CD14-positive monocyte (primary cell): ENCODE results near the gene CXorf58. TPM values are rescaled to one million over a fixed set of nuclear protein-coding genes. Genes with fewer than 3 reads are reported as not detected.

Experiments
- DNase-seq, 3 donors: peaks; one replicate each; pipeline ENCODE4 v3.0.0-alpha.2; 2011 to 2022
- H2AFZ ChIP-seq: 2 replicates; pipeline ENCODE4 v1.6.0; 2012; ENCODE audit warnings: mild to moderate bottlenecking, low read depth, low read length, inconsistent platforms; ENCODE audit not compliant: insufficient read depth, poor library complexity, severe bottlenecking
- H3K27ac ChIP-seq, 2 donors: 1 replicate in 1 of 2; 2 replicates in 1 of 2; pipeline ENCODE4 v1.5.1; 2012 to 2013; ENCODE audit warnings: low read length in 2 of 2, control low read depth in 1 of 2, inconsistent platforms in 1 of 2, low read depth in 1 of 2, mild to moderate bottlenecking in 1 of 2
- H3K27me3 ChIP-seq, 2 donors: one replicate each; pipeline versions ENCODE4 v1.6.0 to v1.6.1; 2011 to 2013; ENCODE audit warnings: low read length in 2 of 2; ENCODE audit not compliant: control insufficient read depth in 2 of 2, insufficient read depth in 2 of 2
- H3K36me3 ChIP-seq, 2 donors: replicated peaks in 1 of 2; 1 replicate in 1 of 2; 2 replicates in 1 of 2; pipeline versions ENCODE4 v1.5.1 to v1.6.1; 2012 to 2013; ENCODE audit warnings: low read length in 2 of 2, control low read depth in 1 of 2, inconsistent platforms in 1 of 2, mild to moderate bottlenecking in 1 of 2; ENCODE audit not compliant: insufficient read depth in 2 of 2, control insufficient read depth in 1 of 2
- H3K4me1 ChIP-seq, 2 donors: 1 replicate in 1 of 2; 2 replicates in 1 of 2; pipeline versions ENCODE4 v1.5.1 to v1.6.1; 2012 to 2013; ENCODE audit warnings: low read length in 2 of 2, control low read depth in 1 of 2, inconsistent platforms in 1 of 2, mild to moderate bottlenecking in 1 of 2, moderate library complexity in 1 of 2; ENCODE audit not compliant: insufficient read depth in 2 of 2, control insufficient read depth in 1 of 2
- H3K4me2 ChIP-seq: replicated peaks from 2 replicates; pipeline ENCODE3; 2012; ENCODE audit warnings: low read length, moderate library complexity, mild to moderate bottlenecking; ENCODE audit not compliant: poor library complexity, severe bottlenecking; ENCODE audit errors: extremely low read depth
- H3K4me3 ChIP-seq, 3 experiments: fragments of 200-600 bp in 1 of 3; sonication (generic) in 1 of 3; replicated peaks in 1 of 3; 1 replicate in 2 of 3; 2 replicates in 1 of 3; pipeline ENCODE4 v1.5.1; 2011 to 2013; ENCODE audit warnings: low read length in 3 of 3, mild to moderate bottlenecking in 3 of 3, control low read depth in 2 of 3, low read depth in 2 of 3, inconsistent platforms in 1 of 3, moderate library complexity in 1 of 3
- H3K79me2 ChIP-seq: 2 replicates; pipeline ENCODE4 v1.6.0; 2012; ENCODE audit warnings: mild to moderate bottlenecking, control low read depth, inconsistent platforms, low read length, moderate library complexity; ENCODE audit not compliant: insufficient read depth
- H3K9ac ChIP-seq: 2 replicates; pipeline ENCODE4 v1.6.0; 2017; ENCODE audit warnings: low read length, mild to moderate bottlenecking; ENCODE audit not compliant: insufficient read depth, poor library complexity, severe bottlenecking
- H3K9me3 ChIP-seq, 2 donors: replicated peaks in 1 of 2; 1 replicate in 1 of 2; 2 replicates in 1 of 2; pipeline versions ENCODE4 v1.5.1 to v1.6.1; 2012 to 2013; ENCODE audit warnings: low read length in 2 of 2, control low read depth in 1 of 2; ENCODE audit not compliant: control insufficient read depth in 1 of 2, insufficient read depth in 1 of 2
- H4K20me1 ChIP-seq: 2 replicates; pipeline ENCODE4 v1.6.0; 2012; ENCODE audit warnings: mild to moderate bottlenecking, low read length, control low read depth, moderate library complexity; ENCODE audit not compliant: insufficient read depth
- H3K27ac Mint-ChIP-seq, 7 donors: one replicate each; pipeline ENCODE4 v1.8.0; 2020; ENCODE audit warnings: mild to moderate bottlenecking in 7 of 7, mixed read lengths in 7 of 7, moderate library complexity in 6 of 7, inconsistent platforms in 2 of 7
- H3K27me3 Mint-ChIP-seq, 3 donors: one replicate each; pipeline ENCODE4 v1.8.0; 2021 to 2022; ENCODE audit warnings: low read depth in 3 of 3, mild to moderate bottlenecking in 3 of 3, mixed read lengths in 3 of 3, moderate library complexity in 3 of 3, inconsistent platforms in 1 of 3
- H3K36me3 Mint-ChIP-seq, 2 donors: one replicate each; pipeline ENCODE4 v1.8.0; 2020; ENCODE audit warnings: mixed read lengths in 2 of 2, inconsistent platforms in 1 of 2, mild to moderate bottlenecking in 1 of 2
- H3K4me1 Mint-ChIP-seq: one replicate; pipeline ENCODE4 v1.8.0; 2020; ENCODE audit warnings: mild to moderate bottlenecking, mixed read lengths
- H3K4me3 Mint-ChIP-seq, 2 donors: one replicate each; pipeline ENCODE4 v1.8.0; 2020; ENCODE audit warnings: mild to moderate bottlenecking in 2 of 2, mixed read lengths in 2 of 2, moderate library complexity in 1 of 2
- H3K9me3 Mint-ChIP-seq, 7 donors: one replicate each; pipeline ENCODE4 v1.8.0; 2020 to 2022; ENCODE audit warnings: mixed read lengths in 7 of 7, mild to moderate bottlenecking in 6 of 7, moderate library complexity in 6 of 7, inconsistent platforms in 2 of 7
- CTCF ChIP-seq: fragments of 200-600 bp; IDR thresholded peaks from one replicate; pipeline ENCODE4 v1.8.0; 2022; ENCODE audit warnings: antibody characterized with exemption, mild to moderate bottlenecking
- WGBS: methylation state at CpG from one replicate; pipeline ENCODE4 v1.1.5; 2013; ENCODE audit warnings: missing lambda C conversion rate; ENCODE audit not compliant: insufficient coverage; 5-methylcytosine and 5-hydroxymethylcytosine counted together
- intact Hi-C, 2 donors: fragments of 100-400 bp; cut with micrococcal nuclease; formaldehyde crosslinking; loops; one replicate each; pipeline versions ENCODE4 v1.15.0 to v1.15.1; 2023
- polyA plus RNA-seq, 3 donors: library from polyadenylated mRNA; depleted of rRNA in 1 of 3; unstranded in 2 of 3; stranded (reverse) in 1 of 3; fragments of 300-500 nt in 2 of 3; fragments of >200 nt in 1 of 3; fragmentation: Illumina TruSeq in 2 of 3; gene quantifications; 1 replicate in 2 of 3; 2 replicates in 1 of 3; pipeline ENCODE4 v1.2.3, GENCODE V29; 2012 to 2021

The CXorf58 gene
- polyA plus RNA-seq, 3 donors: not detected

- Histone ChIP-seq H2AFZ (no peak overlapping the region), H3K27ac (no peak overlapping the region), H3K4me2 (no peak overlapping the region), H3K4me1 (peaks cover 5 to 13% of the 10 kb centered on the region in 2 donors), H3K36me3 (no peaks in the 10 kb centered on the region), H3K9ac (no peak overlapping the region), H3K79me2 (no peaks in the 10 kb centered on the region), H4K20me1 (no peaks in the 10 kb centered on the region), H3K9me3 (no peaks in the 10 kb centered on the region), H3K27me3 (peaks cover 0 to 13% of the 10 kb centered on the region in 2 donors), H3K4me3 (no peak overlapping the region)
- no CpG with 5 or more reads among the region's 3 CpGs for WGBS
- H3K9me3 Mint-ChIP-seq: peaks cover 0 to 4% (median 0%) of the 10 kb centered on the region in 7 donors
- no peaks in the 10 kb centered on the region for H3K36me3 Mint-ChIP-seq
- no peak overlapping the region for H3K27ac Mint-ChIP-seq
- peaks cover 16% of the 10 kb centered on the region for H3K4me1 Mint-ChIP-seq
- peak in 2 of 3 donors; percentile 30 to 34 for DNase-seq
- intact Hi-C loops: no loop called here
- no peak overlapping the region for H3K4me3 Mint-ChIP-seq
- peaks cover 0 to 33% (median 2%) of the 10 kb centered on the region in 3 donors for H3K27me3 Mint-ChIP-seq
- no peak for TF ChIP-seq CTCF
Observed at GRCh38 chrX:23952391-23952790, 44.6 kb downstream of the CXorf58 start.

- Mint-ChIP-seq H3K27ac (peak overlapping the region; percentile 74 to 94 (median 81)), H3K27me3 (peaks cover 0 to 32% (median 2%) of the 10 kb centered on the region in 3 donors), H3K36me3 (no peaks in the 10 kb centered on the region), H3K4me1 (peaks cover 16% of the 10 kb centered on the region), H3K4me3 (peak overlapping the region; percentile 61 to 71), H3K9me3 (peaks cover 0 to 4% (median 0%) of the 10 kb centered on the region in 7 donors)
- Histone ChIP-seq H3K36me3 (no peaks in the 10 kb centered on the region), H4K20me1 (no peaks in the 10 kb centered on the region), H3K4me2 (peak overlapping the region; percentile 57), H2AFZ (peak overlapping the region; percentile 71), H3K4me3 (peak overlapping the region; percentile 20 to 59 (median 34)), H3K79me2 (no peaks in the 10 kb centered on the region), H3K27ac (peak overlapping the region; percentile 70 to 75), H3K27me3 (peaks cover 0 to 11% of the 10 kb centered on the region in 2 donors), H3K9me3 (no peaks in the 10 kb centered on the region), H3K4me1 (peaks cover 5 to 14% of the 10 kb centered on the region in 2 donors), H3K9ac (peak overlapping the region; percentile 27)
- WGBS: no CpG with 5 or more reads among the region's 9 CpGs
- no peak for TF ChIP-seq CTCF
- intact Hi-C loops: no loop called here
- peak; percentile 21 to 63 (median 56) for DNase-seq
Observed at GRCh38 chrX:23952984-23953907, 45.4 kb downstream of the CXorf58 start.
